Measurements from ENCODE around the gene AGAP3. TPM values are rescaled to one million over a fixed set of nuclear protein-coding genes. Genes with fewer than 3 reads are reported as not detected.

AGAP3 gene
- total RNA-seq, 1 donor from 2014 or later = 114 TPM

GRCh38 chr7:151091431-151091830 is 5.2 kb downstream of the AGAP3 start:
- Mint-ChIP-seq H3K36me3 (ENCODE audit: insufficient read depth) (no peaks in the 10 kb centered on the region), H3K4me3 (ENCODE audit: low read depth) (no peak overlapping the region), H3K27me3 (no peaks in the 10 kb centered on the region), H3K9me3 (ENCODE audit: low read depth) (no peaks in the 10 kb centered on the region), H3K4me1 (ENCODE audit: low read depth) (peaks cover 18% of the 10 kb centered on the region), H3K27ac (peak overlapping the region; percentile 31)
- TF ChIP-seq CTCF (IDR thresholded peaks at IDR 0.05; ENCODE audit: unreplicated experiment) = peak; percentile 64
- no peak for DNase-seq (ENCODE audit: low spot score, unreplicated experiment)

GRCh38 chr7:151091988-151092387 is 5.7 kb downstream of the AGAP3 start:
- Mint-ChIP-seq H3K36me3 (ENCODE audit: insufficient read depth) (no peaks in the 10 kb centered on the region), H3K4me1 (ENCODE audit: low read depth) (peaks cover 18% of the 10 kb centered on the region), H3K27ac (no peak overlapping the region), H3K27me3 (no peaks in the 10 kb centered on the region), H3K4me3 (ENCODE audit: low read depth) (no peak overlapping the region), H3K9me3 (ENCODE audit: low read depth) (no peaks in the 10 kb centered on the region)
- TF ChIP-seq CTCF (IDR thresholded peaks at IDR 0.05; ENCODE audit: unreplicated experiment) = no peak
- no peak for DNase-seq (ENCODE audit: low spot score, unreplicated experiment)

- Mint-ChIP-seq H3K36me3 (ENCODE audit: insufficient read depth) (no peaks in the 10 kb centered on the region), H3K27me3 (no peaks in the 10 kb centered on the region), H3K9me3 (ENCODE audit: low read depth) (no peaks in the 10 kb centered on the region), H3K27ac (no peak overlapping the region), H3K4me1 (ENCODE audit: low read depth) (peaks cover 13% of the 10 kb centered on the region), H3K4me3 (ENCODE audit: low read depth) (no peak overlapping the region)
- no peak for DNase-seq (ENCODE audit: low spot score, unreplicated experiment)
- TF ChIP-seq CTCF (IDR thresholded peaks at IDR 0.05; ENCODE audit: unreplicated experiment) = no peak
These were observed 7.5 kb downstream of the AGAP3 start for GRCh38 chr7:151093748-151094147.

GRCh38 chr7:151094675-151095074 is 8.4 kb downstream of the AGAP3 start:
- H3K4me1 Mint-ChIP-seq (ENCODE audit: low read depth) = peaks cover 4% of the 10 kb centered on the region
- H3K9me3 Mint-ChIP-seq (ENCODE audit: low read depth) = no peaks in the 10 kb centered on the region

GRCh38 chr7:151095123-151095797 is 9.0 kb downstream of the AGAP3 start:
- DNase-seq (ENCODE audit: low spot score, unreplicated experiment) = no peak
- H3K27ac Mint-ChIP-seq = peak overlapping the region; percentile 57
- no peaks in the 10 kb centered on the region for H3K27me3 Mint-ChIP-seq
- H3K9me3 Mint-ChIP-seq (ENCODE audit: low read depth) = no peaks in the 10 kb centered on the region
- H3K4me1 Mint-ChIP-seq (ENCODE audit: low read depth) = peaks cover 2% of the 10 kb centered on the region
- no peak for TF ChIP-seq CTCF (IDR thresholded peaks at IDR 0.05; ENCODE audit: unreplicated experiment)
- H3K36me3 Mint-ChIP-seq (ENCODE audit: insufficient read depth) = no peaks in the 10 kb centered on the region
- no peak overlapping the region for H3K4me3 Mint-ChIP-seq (ENCODE audit: low read depth)

More at GRCh38 chr7:151094675-151095074, 8.4 kb downstream of the AGAP3 start:
- Mint-ChIP-seq H3K4me3 (ENCODE audit: low read depth) (no peak overlapping the region), H3K36me3 (ENCODE audit: insufficient read depth) (no peaks in the 10 kb centered on the region), H3K27ac (peak overlapping the region; percentile 57), H3K27me3 (no peaks in the 10 kb centered on the region)
- TF ChIP-seq CTCF (IDR thresholded peaks at IDR 0.05; ENCODE audit: unreplicated experiment) = no peak
- DNase-seq (ENCODE audit: low spot score, unreplicated experiment) = no peak
